ENCODE measurements around the gene ADAMTS2. TPM values are rescaled to one million over a fixed set of nuclear protein-coding genes. Genes with fewer than 3 reads are reported as not detected.

ADAMTS2 gene
- total and polyA plus RNA-seq, 4 experiments from 2014 or later: 0.07 TPM; not detected in 3

DNA sequence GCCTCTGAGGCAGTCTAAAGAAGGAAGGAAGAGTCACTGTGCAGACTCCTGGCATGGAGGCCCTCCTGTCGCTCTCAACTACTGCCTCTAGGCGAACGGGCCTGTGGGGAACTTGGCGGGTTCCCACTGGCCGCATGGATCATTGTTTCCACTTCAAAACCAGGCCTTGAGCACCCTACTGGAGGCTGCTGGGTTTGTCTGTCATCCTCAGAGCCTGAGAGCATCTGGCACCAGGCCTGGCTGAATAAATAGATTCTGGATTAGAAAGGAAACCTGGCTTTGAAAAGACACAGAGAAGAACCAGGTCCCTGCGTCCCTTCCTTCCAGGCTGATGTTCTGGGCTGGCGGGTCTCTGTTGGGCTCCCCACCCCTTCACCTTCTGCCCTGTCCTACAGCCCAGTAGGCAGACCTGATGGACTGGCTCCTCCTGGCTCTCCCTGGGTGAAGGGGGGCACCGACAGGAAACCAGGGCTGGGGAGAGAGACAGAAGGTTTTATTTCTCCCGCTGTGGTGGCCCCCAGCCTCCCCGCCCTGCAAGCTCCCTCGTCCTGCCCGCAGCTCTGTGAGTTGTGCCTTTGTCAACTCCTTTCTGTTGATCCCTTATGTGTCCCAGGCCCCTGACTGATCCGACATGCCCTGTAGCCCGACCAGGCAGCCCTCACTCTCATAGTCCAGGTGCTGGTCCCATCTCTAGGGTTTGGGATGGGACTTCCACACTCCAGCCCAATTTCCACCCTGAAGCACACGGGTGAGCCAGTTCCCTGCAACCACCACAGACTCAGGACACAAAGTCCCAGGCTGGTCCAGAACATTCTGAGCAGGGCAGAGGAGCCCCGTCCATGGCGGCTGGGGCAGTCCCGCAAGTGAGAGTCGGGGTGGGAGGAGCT, 50.1 kb downstream of the ADAMTS2 start:
- peaks cover 3 to 4% of the 10 kb centered on the region in 2 donors for H3K27me3 Mint-ChIP-seq
- POLR2A ChIA-PET (ENCODE audit: partially characterized antibody): no interaction called here
- intact Hi-C loops (cut with micrococcal nuclease): no loop called here
- Histone ChIP-seq H3K27ac (ENCODE audit: low read depth, low read length) (no peak overlapping the region), H3K4me1 (ENCODE audit: insufficient read depth, low read length) (no peaks in the 10 kb centered on the region), H3K9me3 (ENCODE audit: control insufficient read depth in 1 of 2, low read length in 2 of 2) (no peaks in the 10 kb centered on the region), H3K27me3 (ENCODE audit: insufficient read depth, low read length) (no peaks in the 10 kb centered on the region), H3K36me3 (ENCODE audit: insufficient read depth, low read length) (no peaks in the 10 kb centered on the region), H3K4me3 (ENCODE audit: low read length in 2 of 2) (no peak overlapping the region)
- no peak overlapping the region for H3K4me3 Mint-ChIP-seq
- H3K27ac Mint-ChIP-seq: no peak overlapping the region
- peaks cover 0 to 16% (median 5%) of the 10 kb centered on the region in 8 donors for H3K9me3 Mint-ChIP-seq
- CTCF ChIA-PET (ENCODE audit: partially characterized antibody): no interaction called here
- DNase-seq: no peak
- H3K36me3 Mint-ChIP-seq: no peaks in the 10 kb centered on the region
- no peaks in the 10 kb centered on the region for H3K4me1 Mint-ChIP-seq

DNA sequence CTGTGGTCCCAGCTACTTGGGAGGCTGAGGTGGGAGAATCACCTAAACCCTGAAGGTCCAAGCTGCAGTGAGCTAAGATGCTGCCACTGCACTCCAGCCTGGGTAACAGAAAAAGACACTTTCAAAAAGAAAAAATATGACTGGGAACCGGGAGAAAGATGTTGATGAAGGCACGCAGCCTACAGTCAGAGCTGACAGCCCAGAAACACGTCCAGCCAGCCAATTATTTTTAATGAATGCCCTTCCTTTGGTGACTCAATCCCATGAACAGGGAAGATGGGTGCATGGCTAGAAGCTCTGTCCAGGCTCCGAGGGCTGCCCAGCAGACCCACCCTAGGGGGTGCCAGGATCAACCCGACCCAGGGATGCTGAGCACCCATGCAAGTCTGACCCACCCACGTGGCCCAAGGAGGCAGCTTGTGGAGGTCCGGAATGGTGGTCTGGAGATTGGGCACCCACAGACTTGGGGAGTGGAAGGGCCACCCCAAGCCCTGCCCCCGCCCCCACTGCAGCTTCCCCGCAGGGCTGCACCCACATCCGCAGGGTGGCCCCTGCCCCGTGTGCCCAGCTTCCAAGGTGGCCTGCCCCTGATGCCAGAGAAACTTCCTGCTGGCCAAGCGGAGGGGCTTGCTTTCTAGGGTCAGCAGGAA, 51.0 kb downstream of the ADAMTS2 start:
- Histone ChIP-seq H3K4me3 (ENCODE audit: low read length in 2 of 2) (no peak overlapping the region), H3K4me1 (ENCODE audit: insufficient read depth, low read length) (no peaks in the 10 kb centered on the region), H3K27me3 (ENCODE audit: insufficient read depth, low read length) (no peaks in the 10 kb centered on the region), H3K27ac (ENCODE audit: low read depth, low read length) (no peak overlapping the region), H3K9me3 (ENCODE audit: control insufficient read depth in 1 of 2, low read length in 2 of 2) (no peaks in the 10 kb centered on the region), H3K36me3 (ENCODE audit: insufficient read depth, low read length) (no peaks in the 10 kb centered on the region)
- Mint-ChIP-seq H3K27ac (no peak overlapping the region), H3K4me1 (no peaks in the 10 kb centered on the region), H3K27me3 (peaks cover 4 to 6% of the 10 kb centered on the region in 2 donors), H3K9me3 (peaks cover 0 to 17% (median 5%) of the 10 kb centered on the region in 8 donors), H3K36me3 (no peaks in the 10 kb centered on the region), H3K4me3 (no peak overlapping the region)
- DNase-seq: no peak
- intact Hi-C loops (cut with micrococcal nuclease): no loop called here
- CTCF ChIA-PET (ENCODE audit: partially characterized antibody): no interaction called here
- POLR2A ChIA-PET (ENCODE audit: partially characterized antibody): no interaction called here

DNA sequence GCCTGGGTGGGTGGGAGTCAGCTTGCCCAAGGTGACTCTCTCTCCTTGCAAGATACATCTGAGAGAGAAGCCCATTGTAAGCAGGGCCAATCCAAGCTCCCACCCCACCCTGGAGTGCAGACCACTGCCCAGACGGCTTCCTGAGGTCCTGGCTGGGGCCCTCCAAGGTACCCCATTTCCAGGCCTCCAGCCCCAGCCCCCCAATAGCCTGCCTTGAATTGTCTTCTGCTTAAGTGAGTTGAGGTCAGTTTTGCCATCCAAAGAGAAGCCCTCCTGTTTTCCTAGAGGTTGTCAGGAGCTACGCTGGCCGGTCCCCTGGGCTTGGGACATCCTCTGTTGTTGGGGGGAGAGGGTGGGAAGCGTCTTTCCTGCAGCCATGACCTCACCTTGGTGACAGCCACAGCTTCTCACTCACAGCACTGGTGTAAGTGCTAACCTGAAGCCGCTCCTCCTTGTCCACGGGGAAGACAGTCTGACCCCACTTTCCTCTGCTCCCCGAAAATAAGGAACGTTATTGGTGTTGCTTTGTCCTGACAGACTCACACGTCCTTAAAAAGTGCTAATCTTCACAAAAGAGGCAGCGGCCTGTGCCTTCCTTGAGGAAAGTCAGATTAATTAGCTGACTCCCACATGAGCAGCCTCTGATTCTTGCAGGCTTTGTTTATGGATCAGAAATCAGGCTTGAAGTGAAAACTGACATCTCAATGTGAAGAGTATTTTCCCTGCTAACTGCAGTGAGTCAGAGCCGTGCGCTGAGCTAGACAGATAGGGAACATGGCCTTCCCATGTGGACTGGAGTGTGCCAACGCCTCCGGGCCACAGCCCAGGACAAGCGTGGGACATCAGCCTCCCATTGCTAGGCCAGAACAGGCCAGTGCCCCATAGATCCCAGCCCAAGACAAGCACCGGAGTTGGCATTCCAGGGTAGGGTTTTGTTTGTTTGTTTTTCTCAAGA, 52.3 kb downstream of the ADAMTS2 start:
- ChIA-PET CTCF (ENCODE audit: partially characterized antibody) (no interaction called here), POLR2A (ENCODE audit: partially characterized antibody) (no interaction called here)
- H3K27me3 ChIP-seq (ENCODE audit: insufficient read depth, low read length): no peaks in the 10 kb centered on the region
- no peak overlapping the region for H3K27ac ChIP-seq (ENCODE audit: low read depth, low read length)
- Mint-ChIP-seq H3K36me3 (no peaks in the 10 kb centered on the region), H3K27me3 (peaks cover 3 to 6% of the 10 kb centered on the region in 2 donors), H3K4me1 (no peaks in the 10 kb centered on the region), H3K4me3 (no peak overlapping the region), H3K9me3 (peaks cover 0 to 10% (median 0%) of the 10 kb centered on the region in 8 donors), H3K27ac (no peak overlapping the region)
- H3K4me1 ChIP-seq (ENCODE audit: insufficient read depth, low read length): no peaks in the 10 kb centered on the region
- no peaks in the 10 kb centered on the region for H3K36me3 ChIP-seq (ENCODE audit: insufficient read depth, low read length)
- intact Hi-C loops (cut with micrococcal nuclease): no loop called here
- H3K9me3 ChIP-seq (ENCODE audit: control insufficient read depth in 1 of 2, low read length in 2 of 2): no peaks in the 10 kb centered on the region
- H3K4me3 ChIP-seq (ENCODE audit: low read length in 2 of 2): no peak overlapping the region
- no peak for DNase-seq

DNA sequence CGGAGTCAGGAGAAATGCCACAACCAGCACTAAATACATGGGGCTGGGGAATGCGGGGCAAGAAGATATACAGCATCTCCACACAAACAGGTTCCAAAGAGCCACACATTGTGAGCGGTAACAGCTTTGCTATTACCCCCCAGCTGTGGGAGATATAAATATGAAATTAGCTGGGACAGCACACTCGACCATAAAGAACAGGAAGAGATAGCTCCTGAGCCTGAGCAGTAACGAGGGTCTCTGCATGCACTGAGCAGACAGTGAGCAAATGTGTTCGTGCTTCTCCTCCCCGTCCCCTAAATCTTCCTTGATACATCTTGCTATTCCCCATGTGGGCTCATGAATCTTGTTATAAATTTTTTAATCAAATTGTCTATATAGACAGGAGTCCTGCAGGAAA, 53.1 kb downstream of the ADAMTS2 start:
- Histone ChIP-seq H3K27me3 (ENCODE audit: insufficient read depth, low read length) (no peaks in the 10 kb centered on the region), H3K4me3 (ENCODE audit: low read length in 2 of 2) (no peak overlapping the region), H3K4me1 (ENCODE audit: insufficient read depth, low read length) (no peaks in the 10 kb centered on the region), H3K27ac (ENCODE audit: low read depth, low read length) (no peak overlapping the region), H3K9me3 (ENCODE audit: control insufficient read depth in 1 of 2, low read length in 2 of 2) (no peaks in the 10 kb centered on the region), H3K36me3 (ENCODE audit: insufficient read depth, low read length) (no peaks in the 10 kb centered on the region)
- Mint-ChIP-seq H3K4me1 (no peaks in the 10 kb centered on the region), H3K27ac (no peak overlapping the region), H3K36me3 (no peaks in the 10 kb centered on the region), H3K4me3 (no peak overlapping the region), H3K9me3 (peaks cover 0 to 5% (median 0%) of the 10 kb centered on the region in 8 donors), H3K27me3 (peaks cover 0 to 6% of the 10 kb centered on the region in 2 donors)
- intact Hi-C loops (cut with micrococcal nuclease): no loop called here
- ChIA-PET CTCF (ENCODE audit: partially characterized antibody) (no interaction called here), POLR2A (ENCODE audit: partially characterized antibody) (no interaction called here)
- no peak for DNase-seq

DNA sequence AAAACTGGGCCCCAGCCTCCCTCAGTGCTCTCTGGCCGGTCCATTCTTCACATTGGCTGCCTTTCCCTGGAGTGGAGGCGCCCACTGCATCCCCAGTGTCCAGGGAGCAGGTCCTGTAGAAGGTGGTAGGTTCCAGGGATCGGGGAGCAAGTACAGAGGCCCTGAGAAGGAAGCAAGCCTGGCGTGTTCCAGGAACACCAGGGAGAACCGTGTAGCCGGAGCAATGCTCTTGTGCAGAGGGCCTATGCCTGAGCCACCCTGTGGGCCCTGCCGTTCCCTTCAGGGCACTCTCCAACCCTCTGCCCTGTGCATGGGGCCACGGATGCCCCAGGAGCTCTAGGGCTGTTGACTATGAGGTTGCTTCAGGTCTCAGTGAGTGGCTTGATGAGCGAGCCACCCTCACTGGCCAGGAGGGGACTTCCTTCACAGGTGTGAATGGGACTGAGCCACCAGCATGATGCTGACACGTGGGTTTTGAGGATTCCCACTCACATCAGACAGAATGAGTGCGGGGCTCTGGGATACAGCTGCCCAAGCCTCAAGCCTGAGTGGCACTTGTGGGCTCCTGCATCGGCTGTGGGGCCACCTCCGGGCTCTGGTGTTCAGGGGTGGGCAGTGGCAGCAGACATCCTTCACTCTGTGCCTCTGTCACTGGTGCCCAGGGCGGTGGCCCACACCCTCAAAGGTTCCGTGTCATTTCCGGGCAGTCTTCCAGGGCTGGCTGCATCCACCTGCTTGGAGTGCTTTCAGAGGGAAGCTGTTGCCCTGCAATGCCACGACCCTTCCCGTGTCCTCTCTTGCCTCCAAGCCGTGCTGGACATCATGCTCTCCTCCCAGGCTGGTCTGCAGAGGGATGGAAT, 54.4 kb downstream of the ADAMTS2 start:
- H3K4me3 Mint-ChIP-seq: no peak overlapping the region
- peaks cover 0 to 5% (median 0%) of the 10 kb centered on the region in 8 donors for H3K9me3 Mint-ChIP-seq
- no peak for DNase-seq
- no peaks in the 10 kb centered on the region for H3K4me1 Mint-ChIP-seq
- ChIA-PET POLR2A (ENCODE audit: partially characterized antibody) (no interaction called here), CTCF (ENCODE audit: partially characterized antibody) (no interaction called here)
- H3K36me3 Mint-ChIP-seq: no peaks in the 10 kb centered on the region
- H3K4me1 ChIP-seq (ENCODE audit: insufficient read depth, low read length): no peaks in the 10 kb centered on the region
- no peak overlapping the region for H3K27ac ChIP-seq (ENCODE audit: low read depth, low read length)
- H3K4me3 ChIP-seq (ENCODE audit: low read length in 2 of 2): no peak overlapping the region
- no peaks in the 10 kb centered on the region for H3K9me3 ChIP-seq (ENCODE audit: control insufficient read depth in 1 of 2, low read length in 2 of 2)
- peaks cover 0 to 4% of the 10 kb centered on the region in 2 donors for H3K27me3 Mint-ChIP-seq
- no peak overlapping the region for H3K27ac Mint-ChIP-seq
- intact Hi-C loops (cut with micrococcal nuclease): no loop called here
- no peaks in the 10 kb centered on the region for H3K36me3 ChIP-seq (ENCODE audit: insufficient read depth, low read length)
- no peaks in the 10 kb centered on the region for H3K27me3 ChIP-seq (ENCODE audit: insufficient read depth, low read length)

DNA sequence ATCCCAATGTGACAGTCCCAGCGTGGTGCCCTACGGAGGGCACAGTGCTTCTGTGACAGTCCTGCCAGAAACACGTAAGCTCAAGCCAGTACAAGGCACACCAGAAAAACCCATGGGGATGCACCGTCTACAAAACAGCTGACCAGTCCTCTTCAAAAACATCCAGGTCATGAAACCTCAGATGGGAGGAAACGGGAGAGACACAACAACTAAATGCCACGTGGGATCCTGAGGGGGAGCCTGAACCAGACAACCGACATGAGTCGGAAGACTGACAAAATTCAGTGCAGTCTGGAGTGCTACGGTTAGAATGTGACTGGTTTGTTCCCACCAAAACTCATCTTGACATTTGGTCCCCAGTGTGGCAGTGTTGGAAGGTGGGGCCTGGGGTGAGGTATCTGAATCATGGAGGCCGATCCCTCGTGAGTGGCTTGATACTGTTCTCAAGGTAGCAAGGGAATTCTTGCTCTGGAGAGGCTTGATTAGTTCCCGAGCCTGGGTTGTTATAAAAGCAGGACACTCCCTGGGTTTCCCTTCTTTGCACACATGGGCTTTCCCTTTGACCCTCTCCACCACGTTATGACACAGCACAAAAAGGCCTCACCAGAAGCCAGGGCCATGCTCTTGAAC, 55.4 kb downstream of the ADAMTS2 start:
- Histone ChIP-seq H3K9me3 (ENCODE audit: control insufficient read depth in 1 of 2, low read length in 2 of 2) (no peaks in the 10 kb centered on the region), H3K4me3 (ENCODE audit: low read length in 2 of 2) (no peak overlapping the region), H3K27me3 (ENCODE audit: insufficient read depth, low read length) (no peaks in the 10 kb centered on the region), H3K36me3 (ENCODE audit: insufficient read depth, low read length) (no peaks in the 10 kb centered on the region), H3K27ac (ENCODE audit: low read depth, low read length) (no peak overlapping the region), H3K4me1 (ENCODE audit: insufficient read depth, low read length) (no peaks in the 10 kb centered on the region)
- Mint-ChIP-seq H3K4me1 (no peaks in the 10 kb centered on the region), H3K27ac (no peak overlapping the region), H3K4me3 (no peak overlapping the region), H3K9me3 (peaks cover 0 to 5% (median 0%) of the 10 kb centered on the region in 8 donors), H3K36me3 (no peaks in the 10 kb centered on the region), H3K27me3 (peaks cover 0 to 4% of the 10 kb centered on the region in 2 donors)
- POLR2A ChIA-PET (ENCODE audit: partially characterized antibody): no interaction called here
- CTCF ChIA-PET (ENCODE audit: partially characterized antibody): no interaction called here
- intact Hi-C loops (cut with micrococcal nuclease): no loop called here
- no peak for DNase-seq

All from CD4-positive, alpha-beta memory T cell (primary cell).